ENCODE data around the gene POU2AF2.
"Not testable (repeated sequence)": the region's sequence is repeated elsewhere in the genome, so short reads cannot be mapped to it uniquely, and the experiment has no call there.

Gene POU2AF2

DNA sequence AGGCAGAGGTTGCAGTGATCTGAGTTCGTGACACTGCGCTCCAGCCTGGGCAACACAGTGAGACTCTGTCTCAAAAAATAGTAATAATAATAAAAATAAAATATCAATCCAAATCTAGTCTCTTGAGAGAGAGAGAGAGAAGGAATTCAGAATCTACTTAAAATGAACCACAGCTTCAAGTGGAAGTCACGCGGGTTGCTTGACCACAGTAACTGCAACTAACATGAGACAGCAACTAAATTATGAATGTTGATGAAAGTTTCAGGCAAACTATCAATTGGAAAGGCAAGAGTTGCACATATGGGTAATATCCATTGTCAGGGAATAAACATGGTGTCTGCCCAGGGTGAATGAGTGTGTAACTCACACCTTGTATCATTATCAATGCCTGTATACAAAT lies 12.5 kb downstream of the POU2AF2 start:
- no peak for DNase-seq (ENCODE audit: low read depth in 2 of 2)

DNA sequence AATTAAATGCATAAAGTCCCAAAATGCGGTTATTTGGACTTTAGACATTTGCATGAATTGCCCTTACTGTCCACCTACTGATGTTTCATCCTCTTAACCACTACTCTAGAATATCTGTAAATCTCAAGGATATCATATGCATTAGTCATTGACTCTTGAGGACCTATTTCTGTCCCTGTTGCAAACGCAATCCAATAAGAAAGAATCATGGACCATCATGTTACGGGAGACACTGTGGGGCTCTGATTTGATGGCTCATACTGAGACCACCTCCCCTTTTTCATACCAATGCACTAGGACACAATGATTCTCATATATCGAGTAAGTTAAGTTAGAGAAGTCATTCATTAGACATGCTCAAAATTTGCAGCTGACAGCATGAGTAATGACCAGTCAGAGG lies 14.4 kb downstream of the POU2AF2 start:
- no peak for DNase-seq (ENCODE audit: low read depth in 2 of 2)

DNA sequence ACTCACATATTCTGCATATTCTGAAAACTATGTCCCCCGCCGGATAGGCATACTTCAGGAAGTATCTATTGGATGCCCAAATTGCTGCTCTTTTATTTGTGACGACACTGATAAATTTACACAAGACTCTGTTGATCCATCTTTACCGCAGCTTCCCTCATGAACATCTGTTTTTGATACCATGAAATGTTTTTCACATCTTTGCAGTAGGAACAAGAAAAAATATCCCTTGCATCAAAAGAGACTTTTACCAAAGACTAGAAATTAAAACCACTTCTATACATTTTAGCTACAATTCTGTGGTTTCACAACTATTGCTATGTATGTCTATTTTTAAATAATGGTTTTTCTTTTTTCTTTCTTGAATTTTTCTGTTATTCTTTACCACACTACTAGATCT lies 15.3 kb downstream of the POU2AF2 start:
- no peak for DNase-seq (ENCODE audit: low read depth in 2 of 2)

DNA sequence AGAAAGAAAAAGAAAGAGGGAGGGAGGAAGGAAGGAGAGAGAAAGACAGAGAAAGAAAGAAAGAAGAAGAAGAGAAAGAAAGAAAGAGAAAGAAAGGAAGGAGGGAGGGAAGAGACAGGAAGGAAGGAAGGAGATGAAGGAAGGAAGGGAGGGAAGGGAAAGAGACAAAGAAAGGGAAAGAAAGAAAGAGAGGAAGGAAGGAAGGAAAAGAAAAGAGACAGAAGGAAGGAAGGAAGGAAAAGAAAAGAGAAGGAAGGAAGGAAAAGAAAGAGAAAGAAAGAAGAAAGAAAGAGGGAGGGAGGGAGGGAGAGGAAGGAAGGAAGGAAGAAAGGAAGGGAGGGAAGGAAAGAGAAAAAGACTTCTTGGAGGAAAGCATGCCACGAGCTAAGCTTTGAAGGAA lies 19.1 kb downstream of the POU2AF2 start:
- DNase-seq (ENCODE audit: low read depth in 2 of 2): no peak

DNA sequence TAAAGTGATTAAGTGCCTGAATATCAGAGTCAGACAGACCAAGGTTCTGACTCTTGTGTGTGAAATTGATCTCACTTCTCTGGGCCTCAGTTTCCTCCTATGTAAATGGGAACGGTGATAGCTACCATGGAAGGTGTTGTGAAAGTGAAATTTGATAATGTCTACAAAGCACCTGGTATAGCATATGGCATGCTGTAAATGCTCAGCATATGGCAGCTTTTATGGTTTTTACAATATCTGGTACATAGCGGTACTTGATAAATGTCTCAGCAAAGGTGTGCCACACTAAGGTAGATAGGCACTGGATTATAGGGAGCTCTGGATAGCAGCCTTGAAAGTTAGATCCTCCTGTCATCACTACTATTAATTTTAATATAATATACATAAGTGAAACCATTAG lies 19.9 kb downstream of the POU2AF2 start:
- DNase-seq (ENCODE audit: low read depth in 2 of 2): no peak

DNA sequence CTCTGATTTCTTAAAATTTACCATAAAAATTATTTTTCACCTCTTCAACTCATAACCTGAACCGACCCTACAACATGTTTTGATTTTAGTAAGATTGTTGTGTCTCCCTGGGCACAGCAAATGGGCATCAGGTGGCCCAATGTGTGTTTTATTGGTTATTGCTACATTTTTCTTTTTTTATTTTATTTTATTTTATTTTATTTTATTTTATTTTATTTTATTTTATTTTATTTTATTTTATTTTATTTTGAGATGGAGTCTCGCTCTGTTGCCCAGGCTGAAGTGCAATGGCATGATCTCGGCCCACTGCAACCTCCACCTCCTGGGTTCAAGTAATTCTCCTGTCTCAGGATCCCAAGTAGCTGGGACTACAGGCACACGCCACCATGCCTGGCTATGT lies 22.8 kb downstream of the POU2AF2 start:
- DNase-seq (ENCODE audit: low read depth in 2 of 2): not testable (repeated sequence)

DNA sequence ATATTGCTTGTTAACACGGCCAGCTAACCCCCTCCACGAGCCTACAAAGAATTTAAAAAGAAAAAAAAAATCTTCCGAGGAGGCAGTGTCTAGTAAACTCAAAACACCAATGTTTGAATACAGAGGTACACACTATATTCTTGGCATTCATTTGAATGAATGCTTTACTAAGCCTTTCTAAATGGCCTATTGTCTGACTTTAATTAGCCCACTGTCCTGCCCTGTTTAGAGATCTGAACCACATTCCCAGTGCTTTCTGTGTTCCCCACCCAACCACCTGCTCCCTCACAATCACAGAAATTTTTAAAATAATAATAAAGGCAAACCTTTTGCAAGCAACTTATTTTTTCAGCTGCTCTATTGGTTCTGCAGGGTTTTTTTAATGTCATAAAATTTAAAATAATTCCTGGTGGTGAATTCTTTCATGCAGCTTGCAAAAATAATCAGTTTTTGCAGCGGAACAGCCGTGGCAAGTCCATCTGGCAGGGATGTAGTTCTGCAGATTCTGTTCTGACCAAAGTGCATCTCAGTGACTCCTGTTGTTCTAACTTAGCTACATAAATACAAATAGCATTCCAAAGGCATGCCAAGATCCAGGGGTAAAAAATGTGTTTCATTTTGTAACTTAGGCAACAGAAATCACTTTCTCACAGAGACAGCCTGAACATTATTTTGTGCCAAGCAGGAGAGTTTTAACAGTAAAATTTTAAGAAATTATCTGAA lies 23.8 kb downstream of the POU2AF2 start:
- no peak for DNase-seq (ENCODE audit: low read depth in 2 of 2)

DNA sequence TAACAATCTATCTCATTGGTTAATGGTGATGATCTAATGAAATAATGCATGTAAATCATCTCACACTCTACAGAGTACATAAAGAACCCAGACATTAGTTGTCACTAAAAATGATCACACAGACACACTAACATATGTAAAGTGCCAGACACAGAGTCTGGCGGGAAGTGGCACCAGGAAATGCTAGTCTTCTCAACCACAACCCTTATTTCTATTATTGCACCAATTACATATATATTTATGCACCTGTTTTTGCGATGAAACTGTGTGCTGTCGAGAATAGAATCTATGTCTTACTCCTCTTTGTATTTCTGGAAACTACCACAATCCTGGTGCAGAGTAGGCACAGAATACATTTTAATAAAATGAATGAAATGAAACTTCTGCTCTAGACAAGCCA lies 26.9 kb downstream of the POU2AF2 start:
- no peak for DNase-seq (ENCODE audit: low read depth in 2 of 2)

DNA sequence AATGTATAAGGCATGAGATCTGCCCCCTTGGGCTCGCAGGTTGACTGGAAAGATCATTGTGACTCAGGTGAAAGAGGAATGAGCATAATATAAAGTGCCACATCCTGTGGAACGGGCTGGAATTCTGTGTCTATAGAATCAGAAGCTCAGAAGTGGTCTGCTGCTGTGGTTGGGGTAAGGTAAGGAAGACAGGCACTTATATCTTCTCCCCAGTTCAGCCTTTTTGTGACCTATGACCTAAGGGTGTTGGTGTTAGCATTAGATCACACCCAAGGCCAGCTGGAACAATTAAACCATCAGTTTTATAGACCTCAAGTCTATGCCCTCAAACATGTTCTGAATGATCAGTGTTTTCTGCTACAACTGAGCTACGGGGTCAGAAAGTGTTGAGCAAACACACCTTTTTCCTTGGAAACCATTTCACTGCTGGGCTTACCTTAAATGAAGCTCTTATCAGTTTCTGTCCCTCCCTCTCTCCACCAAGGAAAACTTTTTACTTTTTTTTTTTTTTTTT lies 37.1 kb downstream of the POU2AF2 start:
- no peak for DNase-seq (ENCODE audit: low read depth in 2 of 2)

DNA sequence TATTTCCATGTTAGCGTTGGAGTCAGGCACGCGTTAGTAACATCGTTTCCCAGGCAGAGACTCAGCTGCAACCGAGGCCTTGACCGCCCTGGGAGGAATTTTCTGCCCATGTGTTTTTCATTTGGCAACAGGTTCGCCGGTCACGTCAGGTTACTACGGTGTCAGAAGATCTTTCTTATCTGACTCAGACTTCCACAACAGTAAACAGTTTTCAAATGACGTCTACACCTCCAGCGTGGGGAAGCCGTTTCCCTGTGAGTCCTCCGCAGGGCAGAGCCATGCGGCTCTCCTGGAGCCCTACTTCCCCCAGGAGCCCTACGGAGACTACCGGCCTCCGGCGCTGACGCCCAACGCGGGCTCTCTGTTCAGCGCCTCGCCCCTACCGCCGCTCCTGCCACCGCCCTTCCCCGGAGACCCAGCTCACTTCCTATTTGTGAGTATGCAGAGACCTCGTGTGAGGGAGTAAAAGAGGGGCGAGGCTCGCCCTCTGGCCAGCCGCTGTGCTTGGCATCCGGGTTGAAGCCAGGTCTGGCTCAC lies 38.5 kb downstream of the POU2AF2 start:
- DNase-seq (ENCODE audit: low read depth in 2 of 2): no peak

DNA sequence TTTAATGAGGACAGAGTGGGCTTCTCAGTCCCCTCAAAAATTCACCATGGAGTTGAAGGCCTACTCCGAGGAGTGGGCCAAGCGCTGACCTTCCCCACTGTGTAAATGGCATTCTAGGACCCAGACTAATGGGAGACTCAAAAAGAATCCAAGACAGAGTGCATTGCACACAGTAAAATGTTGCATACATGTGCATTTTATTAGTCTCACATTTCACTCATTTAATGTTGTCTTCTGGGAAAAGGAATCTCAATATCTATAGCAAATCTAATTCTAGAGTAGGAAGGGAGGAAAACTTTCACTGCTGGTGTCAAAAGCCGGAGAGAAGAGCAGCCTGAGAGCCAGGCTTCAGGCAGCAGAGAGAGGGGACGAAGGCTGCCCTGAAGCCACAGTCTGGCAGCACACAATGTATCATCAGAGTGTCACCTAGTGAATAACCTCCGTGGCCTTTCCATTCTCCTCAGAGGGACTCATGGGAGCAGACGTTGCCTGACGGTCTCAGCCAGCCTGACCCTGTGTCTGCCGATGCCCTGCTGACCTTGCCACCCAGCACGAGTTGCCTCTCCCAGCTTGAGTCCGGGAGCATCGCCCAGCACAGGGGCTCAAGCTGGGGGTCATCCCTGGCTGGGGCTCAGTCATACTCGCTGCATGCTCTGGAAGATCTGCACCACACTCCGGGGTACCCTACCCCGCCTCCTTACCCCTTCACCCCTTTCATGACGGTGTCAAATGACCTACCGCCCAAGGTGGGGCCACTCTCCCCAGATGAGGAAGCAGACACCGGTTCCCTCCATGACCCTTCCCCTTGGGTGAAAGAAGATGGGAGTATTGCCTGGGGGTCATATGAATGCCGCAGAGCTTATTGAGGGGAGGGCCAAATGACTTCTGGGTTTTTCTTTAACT lies 39.9 kb downstream of the POU2AF2 start:
- no peak for DNase-seq (ENCODE audit: low read depth in 2 of 2)

DNA sequence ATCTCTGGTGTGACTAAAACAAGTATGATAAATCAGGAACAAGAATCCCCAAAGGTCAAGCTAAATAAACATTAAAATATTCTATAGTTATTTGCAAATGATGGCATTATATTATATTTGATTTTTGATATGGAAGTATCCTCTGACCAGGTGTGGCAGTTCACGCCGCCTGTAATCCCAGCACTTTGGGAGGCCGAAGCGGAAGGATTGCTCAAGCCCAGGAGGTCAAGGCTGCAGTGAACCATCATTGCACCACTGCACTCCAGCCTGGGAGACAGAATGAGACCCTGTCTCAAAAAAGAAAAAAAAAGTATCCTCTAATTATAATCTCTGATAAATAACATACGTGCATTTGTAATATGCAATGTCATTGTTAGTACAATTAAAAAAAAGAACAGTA lies 46.2 kb downstream of the POU2AF2 start:
- no peak for DNase-seq (ENCODE audit: low read depth in 2 of 2)

DNA sequence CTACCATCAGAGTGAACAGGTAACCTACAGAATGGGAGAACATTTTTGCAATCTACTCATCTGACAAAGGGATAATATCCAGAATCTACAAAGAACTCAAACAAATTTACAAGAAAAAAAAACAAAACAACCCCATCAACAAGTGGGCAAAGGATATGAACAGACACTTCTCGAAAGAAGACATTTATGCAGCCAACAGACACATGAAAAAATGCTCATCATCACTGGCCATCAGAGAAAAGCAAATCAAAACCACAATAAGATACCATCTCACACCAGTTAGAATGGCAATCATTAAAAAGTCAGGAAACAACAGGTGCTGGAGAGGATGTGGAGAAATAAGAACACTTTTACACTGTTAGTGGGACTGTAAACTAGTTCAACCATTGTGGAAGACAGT lies 46.9 kb downstream of the POU2AF2 start:
- DNase-seq (ENCODE audit: low read depth in 2 of 2): not testable (repeated sequence)

DNA sequence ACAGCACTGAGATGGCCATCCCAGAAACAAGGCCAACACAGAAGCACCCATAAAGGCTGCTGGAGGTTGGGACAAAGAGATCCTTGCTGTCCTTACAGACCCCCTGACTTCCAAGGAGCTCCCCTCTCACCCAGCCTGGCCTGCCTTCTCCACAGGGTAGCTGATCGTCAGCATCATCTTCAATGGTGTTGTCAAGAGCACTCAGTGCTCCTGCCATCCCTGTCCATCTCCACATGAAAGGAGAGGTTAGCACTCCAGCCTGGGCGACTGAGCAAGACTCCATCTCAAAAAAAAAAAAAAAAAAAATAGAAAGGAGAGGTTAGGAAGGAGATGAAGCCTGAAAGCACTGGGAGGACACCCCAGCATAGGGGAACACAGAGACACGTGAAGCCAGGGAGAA lies 50.7 kb downstream of the POU2AF2 start:
- DNase-seq (ENCODE audit: low read depth in 2 of 2): no peak

DNA sequence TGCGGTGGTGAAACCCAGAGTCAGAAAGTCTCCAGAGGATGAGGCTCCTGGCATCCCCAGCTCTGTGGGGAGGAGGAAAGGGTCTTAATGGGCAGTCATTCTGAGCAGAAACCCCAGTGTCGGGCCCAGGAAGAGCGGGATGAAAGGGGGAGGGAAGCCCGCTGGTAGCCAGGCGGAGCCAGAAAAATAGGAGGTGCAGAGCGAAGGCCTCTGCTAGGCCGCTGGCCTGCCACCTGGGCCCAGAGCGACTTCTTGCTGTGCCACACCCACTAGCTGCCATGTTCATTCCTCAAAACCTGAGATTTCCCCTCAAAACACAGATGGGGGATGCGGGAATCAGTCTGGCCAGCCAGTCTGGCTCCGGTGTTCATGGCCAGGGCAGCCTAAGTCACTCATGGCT lies 52.2 kb downstream of the POU2AF2 start:
- DNase-seq (ENCODE audit: low read depth in 2 of 2): no peak

DNA sequence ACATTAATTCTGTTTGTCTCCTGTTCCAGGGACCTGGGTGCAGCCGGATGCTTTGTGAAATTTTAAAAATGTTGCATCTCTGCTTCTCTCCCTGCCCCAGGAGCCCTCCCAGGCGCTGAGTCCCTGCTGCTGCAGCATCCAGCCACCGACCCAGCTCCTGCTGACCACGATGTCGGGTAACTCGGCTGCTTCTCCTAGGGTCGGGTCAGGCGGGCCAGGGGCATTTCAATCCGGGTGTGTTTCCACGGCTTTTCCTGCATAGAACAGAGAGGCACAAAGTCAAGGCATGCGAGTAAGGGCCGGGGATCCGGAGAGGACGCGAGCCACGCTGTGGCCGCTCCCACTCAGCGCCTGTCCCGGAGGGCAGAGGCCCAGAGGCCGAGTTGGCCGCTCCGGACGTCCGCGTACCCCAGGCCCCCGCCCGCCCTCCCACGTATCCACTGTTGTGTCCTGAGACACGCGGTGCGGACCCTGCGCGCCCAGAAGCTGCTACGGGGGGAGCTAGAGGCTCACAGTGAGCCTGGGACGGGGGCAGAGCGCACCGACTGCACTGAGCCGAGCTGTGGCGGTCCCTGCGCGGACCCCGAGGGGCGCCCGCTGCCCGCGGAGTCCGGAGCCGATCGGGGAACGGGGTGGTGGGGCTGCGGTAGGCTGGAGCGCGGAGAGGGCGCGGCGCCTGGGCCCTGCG lies 53.0 kb downstream of the POU2AF2 start, which contains the start of gene POU2AF3:
POU2AF3 (plus strand) TSS at position 134 of the 688 bp plus-strand sequence; CDS start at position 170, 36 bp downstream.
- DNase-seq (ENCODE audit: low read depth in 2 of 2): no peak

DNA sequence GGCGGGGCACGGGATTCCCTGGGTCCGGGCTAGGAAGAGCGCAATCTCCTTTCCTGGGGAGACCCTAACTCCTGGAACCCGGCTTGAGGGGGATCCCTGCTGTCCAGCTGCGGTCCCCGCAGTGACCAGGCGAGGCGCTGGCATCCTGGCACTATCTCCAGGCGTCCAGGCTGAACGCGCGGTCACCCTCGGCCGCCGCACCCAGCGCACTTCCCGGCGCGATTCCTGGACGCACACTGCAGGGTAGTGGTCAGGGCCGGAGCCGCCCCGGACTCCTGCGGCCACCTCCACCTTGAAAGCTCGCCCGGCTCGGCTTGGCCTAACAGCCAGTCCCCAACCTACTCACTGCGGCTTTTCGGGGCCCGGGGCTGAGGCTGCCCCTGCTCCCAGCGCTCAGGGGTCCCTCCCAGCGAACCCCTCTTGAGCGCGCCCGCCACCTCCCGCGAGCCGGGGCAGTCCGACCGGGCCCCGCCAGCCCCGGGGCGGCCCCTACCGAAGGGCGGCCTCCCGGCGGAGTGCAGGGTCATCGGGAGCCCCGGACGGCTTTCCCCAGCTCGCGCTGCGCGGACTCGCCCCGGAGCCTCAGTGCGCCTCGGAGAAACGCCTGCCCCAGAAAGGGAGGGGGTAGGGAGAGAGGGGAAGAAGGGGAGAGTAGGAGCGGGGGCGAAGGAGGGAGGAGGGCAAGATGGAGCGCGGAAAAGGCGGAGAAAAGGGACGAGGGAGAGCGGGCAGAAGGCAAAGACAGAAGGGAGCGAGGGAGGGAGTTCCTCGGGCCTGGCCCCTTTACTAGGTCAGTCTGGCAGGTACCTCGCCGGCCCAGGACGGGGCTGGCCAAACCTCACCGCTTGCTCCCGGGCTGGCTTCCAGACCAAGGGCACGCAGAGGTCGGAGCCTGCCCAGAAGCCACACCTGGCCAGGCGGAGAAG lies 53.8 kb downstream of the POU2AF2 start:
- DNase-seq (ENCODE audit: low read depth in 2 of 2): no peak

DNA sequence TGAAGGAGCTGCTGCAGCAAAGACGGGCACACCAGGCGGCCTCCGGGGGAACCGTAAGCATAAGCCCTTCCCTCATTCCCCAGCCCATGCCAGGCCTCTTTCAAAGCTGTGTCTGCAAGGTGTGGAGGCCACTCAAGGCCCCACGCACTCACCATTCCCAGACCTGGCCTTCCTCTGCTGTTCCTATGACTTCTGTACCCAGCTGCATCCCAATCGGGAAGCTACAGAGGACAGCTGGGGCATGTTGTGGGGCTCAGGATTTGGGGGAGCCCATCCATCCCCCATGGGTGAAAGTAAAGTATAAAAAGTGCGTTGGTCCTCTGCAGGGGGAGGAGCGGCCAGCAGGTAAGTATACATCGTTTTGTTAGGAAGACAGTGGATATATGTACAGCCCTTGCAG lies 55.0 kb downstream of the POU2AF2 start:
- DNase-seq (ENCODE audit: low read depth in 2 of 2): no peak

DNA sequence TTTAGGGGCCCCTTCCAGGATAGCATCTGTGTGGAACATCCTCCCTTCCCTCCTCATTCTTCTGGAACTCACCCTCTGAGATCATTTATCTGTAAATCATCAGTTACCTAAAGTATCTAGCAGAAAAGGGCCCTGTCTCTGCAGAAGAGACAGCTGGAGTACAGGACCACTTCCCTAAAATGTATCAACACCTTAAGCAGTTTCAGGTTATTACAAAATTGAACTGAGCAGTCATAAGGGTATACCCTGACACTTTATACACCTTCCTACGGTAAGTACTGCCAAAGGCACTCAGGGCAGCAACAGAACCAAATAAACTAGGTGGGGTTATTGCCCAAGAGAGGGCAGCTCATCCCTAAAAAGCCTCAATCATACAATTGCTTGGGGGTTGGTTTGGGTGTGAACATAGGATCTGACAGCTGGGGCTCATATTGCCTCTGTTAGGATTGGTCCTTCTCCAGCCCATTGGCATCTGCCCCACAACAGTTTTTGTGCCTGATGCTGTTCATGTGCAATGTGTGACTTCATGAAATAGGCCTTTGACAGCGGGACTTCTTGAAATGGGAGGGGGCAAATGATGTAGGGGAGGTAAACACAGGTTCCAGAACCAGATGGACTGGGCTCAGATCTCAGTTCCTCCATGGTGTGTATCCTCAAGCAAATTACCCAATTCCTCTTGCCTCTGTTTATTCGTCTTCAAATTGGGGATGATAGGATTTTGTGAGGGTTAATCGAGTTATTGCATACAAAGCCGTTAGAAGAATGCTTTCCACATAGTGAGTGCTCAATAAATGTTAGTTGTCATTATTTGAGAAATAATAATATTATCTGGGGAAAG lies 55.7 kb downstream of the POU2AF2 start:
- DNase-seq (ENCODE audit: low read depth in 2 of 2): no peak

DNA sequence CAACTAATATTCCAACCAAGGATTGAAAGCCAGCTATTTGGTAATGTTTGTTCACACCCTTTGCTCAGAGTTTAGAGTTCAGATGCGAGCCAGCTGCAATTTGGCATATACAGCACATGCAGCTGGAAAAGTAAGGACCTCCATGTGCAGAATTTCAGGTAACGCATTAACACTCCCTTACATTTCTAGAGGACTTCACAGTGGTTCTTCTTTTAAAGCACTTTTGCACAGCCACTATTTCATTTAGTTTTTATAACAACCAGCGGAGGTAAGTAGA lies 56.3 kb downstream of the POU2AF2 start:
- no peak for DNase-seq (ENCODE audit: low read depth in 2 of 2)
